DOHH2 (cell line): ENCODE measurements around the gene TMEM151A.

Experiments
- H3F3A ChIP-seq: fragments of 200-600 bp; sonication (generic), shearing (Covaris generic); 2 replicates; pipeline ENCODE4 v1.6.0; 2016; ENCODE audit warnings: antibody characterized with exemption, mild to moderate bottlenecking; ENCODE audit not compliant: control insufficient read depth, insufficient read depth
- H3K27ac ChIP-seq: fragments of 200-600 bp; sonication (generic); 2 replicates; pipeline ENCODE4 v1.5.1; 2014; ENCODE audit warnings: low read depth, mild to moderate bottlenecking, low read length, moderate library complexity
- H3K27me3 ChIP-seq: fragments of 200-600 bp; sonication (generic); 2 replicates; pipeline ENCODE4 v1.6.1; 2014; ENCODE audit warnings: mild to moderate bottlenecking, low read length, mixed read lengths; ENCODE audit not compliant: control insufficient read depth
- H3K36me3 ChIP-seq: fragments of 200-600 bp; sonication (generic); 2 replicates; pipeline ENCODE4 v1.6.1; 2014; ENCODE audit warnings: mild to moderate bottlenecking, low read length, moderate library complexity, mixed read lengths; ENCODE audit not compliant: control insufficient read depth
- H3K4me1 ChIP-seq: fragments of 200-600 bp; sonication (generic); 2 replicates; pipeline ENCODE4 v1.6.1; 2014; ENCODE audit warnings: mild to moderate bottlenecking, low read length, mixed read lengths; ENCODE audit not compliant: control insufficient read depth
- H3K4me2 ChIP-seq: fragments of 200-600 bp; sonication (generic); 2 replicates; pipeline ENCODE4 v1.6.0; 2014; ENCODE audit warnings: mild to moderate bottlenecking, low read length, moderate library complexity
- H3K4me3 ChIP-seq: fragments of 200-600 bp; sonication (generic); 2 replicates; pipeline ENCODE4 v1.5.1; 2014; ENCODE audit warnings: mild to moderate bottlenecking, low read length, mixed read lengths
- H3K79me2 ChIP-seq: fragments of 200-600 bp; sonication (generic); 2 replicates; pipeline ENCODE4 v1.6.1; 2014; ENCODE audit warnings: mild to moderate bottlenecking, low read length, mixed read lengths; ENCODE audit not compliant: control insufficient read depth
- H3K9me2 ChIP-seq: fragments of 200-600 bp; sonication (generic); replicated peaks from 2 replicates; pipeline ENCODE4 v1.6.1; 2014; ENCODE audit warnings: mild to moderate bottlenecking, low read length, mixed read lengths; ENCODE audit not compliant: control insufficient read depth
- H3K9me3 ChIP-seq: fragments of 200-600 bp; sonication (generic); 2 replicates; pipeline ENCODE4 v1.6.1; 2014; ENCODE audit warnings: antibody characterized with exemption, low read length, mixed read lengths; ENCODE audit not compliant: control insufficient read depth, insufficient read depth
- H4K20me1 ChIP-seq: fragments of 200-600 bp; sonication (generic); 2 replicates; pipeline ENCODE4 v1.6.0; 2014; ENCODE audit warnings: low read depth, mild to moderate bottlenecking, antibody characterized with exemption, low read length, moderate library complexity; ENCODE audit not compliant: control insufficient read depth, insufficient read depth
- EZH2phosphoT487 ChIP-seq: fragments of 200-600 bp; sonication (generic); IDR thresholded peaks from 2 replicates; pipeline ENCODE4 v1.6.1; 2017; ENCODE audit warnings: borderline replicate concordance, mild to moderate bottlenecking, antibody characterized with exemption, low read length, moderate library complexity, mixed read lengths
- TF ChIP-seq, protein P1 (sequence below): fragments of 200-600 bp; sonication (generic); IDR thresholded peaks from one replicate; pipeline ENCODE4 v1.5.1; 2014; ENCODE audit warnings: antibody characterized with exemption, mild to moderate bottlenecking, low read depth, low read length; ENCODE audit not compliant: poor library complexity, severe bottlenecking

The TMEM151A gene

DNA sequence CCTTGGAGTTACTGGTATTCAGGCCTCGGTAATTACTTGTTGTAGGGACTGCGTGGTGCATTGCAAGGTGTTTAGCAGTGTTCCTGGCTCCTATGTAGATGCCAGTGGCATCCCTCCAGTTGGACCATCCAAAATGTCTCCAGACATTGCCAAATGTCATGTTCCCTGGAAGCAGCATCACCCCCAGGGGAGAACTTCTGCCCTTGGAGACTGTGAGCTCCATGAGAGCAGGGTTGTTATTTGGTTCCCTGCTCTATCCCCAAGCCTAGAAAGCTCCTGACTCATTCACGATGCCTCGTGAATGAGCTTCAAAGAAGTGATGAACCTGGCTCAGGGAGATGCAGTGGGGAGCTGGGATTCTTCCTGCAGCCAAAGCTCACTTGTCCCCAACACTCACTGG lies 29.9 kb downstream of the TMEM151A start:
- peaks cover 8% of the 10 kb centered on the region; the same call in 1 of the 2 replicates for H3K9me3 ChIP-seq
- TF ChIP-seq EZH2phosphoT487, result no peak
- TF ChIP-seq, protein P1, sequence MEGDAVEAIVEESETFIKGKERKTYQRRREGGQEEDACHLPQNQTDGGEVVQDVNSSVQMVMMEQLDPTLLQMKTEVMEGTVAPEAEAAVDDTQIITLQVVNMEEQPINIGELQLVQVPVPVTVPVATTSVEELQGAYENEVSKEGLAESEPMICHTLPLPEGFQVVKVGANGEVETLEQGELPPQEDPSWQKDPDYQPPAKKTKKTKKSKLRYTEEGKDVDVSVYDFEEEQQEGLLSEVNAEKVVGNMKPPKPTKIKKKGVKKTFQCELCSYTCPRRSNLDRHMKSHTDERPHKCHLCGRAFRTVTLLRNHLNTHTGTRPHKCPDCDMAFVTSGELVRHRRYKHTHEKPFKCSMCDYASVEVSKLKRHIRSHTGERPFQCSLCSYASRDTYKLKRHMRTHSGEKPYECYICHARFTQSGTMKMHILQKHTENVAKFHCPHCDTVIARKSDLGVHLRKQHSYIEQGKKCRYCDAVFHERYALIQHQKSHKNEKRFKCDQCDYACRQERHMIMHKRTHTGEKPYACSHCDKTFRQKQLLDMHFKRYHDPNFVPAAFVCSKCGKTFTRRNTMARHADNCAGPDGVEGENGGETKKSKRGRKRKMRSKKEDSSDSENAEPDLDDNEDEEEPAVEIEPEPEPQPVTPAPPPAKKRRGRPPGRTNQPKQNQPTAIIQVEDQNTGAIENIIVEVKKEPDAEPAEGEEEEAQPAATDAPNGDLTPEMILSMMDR, result no peak
- no peaks in the 10 kb centered on the region for H3K79me2 ChIP-seq
- H3F3A ChIP-seq, result peaks cover 11% of the 10 kb centered on the region
- H3K4me1 ChIP-seq, result peaks cover 50% of the 10 kb centered on the region
- no peaks in the 10 kb centered on the region for H3K36me3 ChIP-seq
- H3K27ac ChIP-seq, result no peak overlapping the region
- no peak overlapping the region for H3K4me2 ChIP-seq
- H4K20me1 ChIP-seq, result no peaks in the 10 kb centered on the region
- H3K9me2 ChIP-seq, result no peaks in the 10 kb centered on the region
- H3K27me3 ChIP-seq, result no peaks in the 10 kb centered on the region
- H3K4me3 ChIP-seq, result no peak overlapping the region

DNA sequence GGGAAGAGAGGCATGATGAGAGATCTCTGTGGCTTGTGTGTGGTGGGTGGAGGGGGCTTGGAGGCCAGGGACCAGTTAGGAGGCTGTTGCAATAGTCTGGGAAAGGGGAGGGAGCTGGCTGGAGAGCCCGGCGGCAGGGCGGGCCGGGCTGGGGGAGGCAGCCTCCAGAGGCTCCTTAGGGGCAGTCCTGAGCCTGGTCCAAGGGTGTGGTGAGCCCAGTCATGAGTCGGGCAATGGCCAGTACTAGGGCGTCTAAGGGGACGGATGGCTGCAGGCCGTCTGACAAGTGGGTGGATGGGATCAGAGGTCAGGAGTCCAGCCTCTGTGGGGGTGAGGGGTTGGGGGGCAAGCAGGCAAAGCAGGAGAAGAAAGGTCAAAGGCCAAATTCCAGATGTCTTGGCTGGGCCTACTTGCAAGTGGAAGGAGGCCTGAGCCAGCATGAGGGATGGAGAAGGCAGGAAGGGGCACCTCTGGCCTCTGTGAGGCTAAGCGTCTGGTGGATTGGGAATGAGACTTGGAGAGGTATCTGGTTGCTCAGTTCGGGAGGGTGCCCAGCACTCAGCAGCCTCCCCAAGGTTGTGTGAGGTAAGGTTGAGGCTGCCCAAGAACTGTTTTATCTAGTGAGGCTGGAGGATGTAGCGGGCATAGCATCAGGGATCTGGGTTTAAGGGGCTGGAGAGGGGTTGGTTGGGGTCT lies 31.2 kb downstream of the TMEM151A start:
- Histone ChIP-seq H4K20me1 (no peaks in the 10 kb centered on the region), H3K36me3 (no peaks in the 10 kb centered on the region), H3K4me3 (no peak overlapping the region), H3K4me2 (no peak overlapping the region), H3K79me2 (no peaks in the 10 kb centered on the region), H3F3A (peaks cover 7% of the 10 kb centered on the region), H3K27me3 (no peaks in the 10 kb centered on the region), H3K27ac (no peak overlapping the region), H3K9me3 (peaks cover 8% of the 10 kb centered on the region; the same call in 1 of the 2 replicates), H3K9me2 (no peaks in the 10 kb centered on the region), H3K4me1 (peaks cover 50% of the 10 kb centered on the region)
- TF ChIP-seq EZH2phosphoT487, result no peak
- TF ChIP-seq, protein P1, result no peak

DNA sequence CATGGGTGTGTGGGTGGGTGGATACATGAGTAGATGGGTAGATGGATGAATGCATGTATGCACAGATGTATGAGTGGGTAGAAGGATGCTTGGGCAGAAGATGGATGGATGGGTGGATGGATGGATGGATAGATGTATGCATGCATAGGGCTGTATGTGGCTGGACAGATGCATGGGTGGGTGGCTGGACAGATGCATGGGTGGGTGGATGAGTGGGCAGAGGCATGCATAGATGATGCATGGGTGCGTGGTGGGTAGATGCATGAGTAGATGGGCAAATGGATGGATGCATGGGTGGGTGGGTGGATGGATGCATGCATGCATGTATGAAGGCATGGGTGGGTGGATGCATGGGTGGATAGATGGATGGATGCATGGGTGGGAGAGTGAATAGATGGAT lies 32.0 kb downstream of the TMEM151A start:
- TF ChIP-seq, protein P1, result no peak
- TF ChIP-seq EZH2phosphoT487, result no peak
- Histone ChIP-seq H3F3A (peaks cover under 1% of the 10 kb centered on the region; the same call in 1 of the 2 replicates), H3K4me3 (no peak overlapping the region), H3K36me3 (no peaks in the 10 kb centered on the region), H3K4me1 (peaks cover 50% of the 10 kb centered on the region), H3K27ac (no peak overlapping the region), H3K27me3 (no peaks in the 10 kb centered on the region), H3K9me2 (no peaks in the 10 kb centered on the region), H4K20me1 (no peaks in the 10 kb centered on the region), H3K4me2 (no peak overlapping the region), H3K79me2 (no peaks in the 10 kb centered on the region), H3K9me3 (peaks cover 8% of the 10 kb centered on the region; the same call in 1 of the 2 replicates)
